GM12878 (cell line): ENCODE measurements around the gene FAM124B. TPM values are rescaled to one million over a fixed set of nuclear protein-coding genes. Genes with fewer than 3 reads are reported as not detected.

Experiments
- ATAC-seq: fragments of 200-7000 bp; cut with Tn5 transposase; 3 replicates; pipeline ENCODE4 v1.9.1; 2020; ENCODE audit warnings: mild to moderate bottlenecking, moderate library complexity
- BruUV-seq: library from RNA; stranded (reverse); fragments of 400-500 nt; replicated peaks from 2 replicates; lab custom pipeline; 2021; lab: Mats Ljungman, UMichigan
- CTCF ChIA-PET: fragments of 300-600 bp; sonication (Branson Sonifier 250); formaldehyde crosslinking; extraction: SDS; loops from one replicate; lab custom pipeline; 2021; ENCODE audit warnings: inconsistent platforms; lab: Yijun Ruan, JAX
- POLR2A ChIA-PET: fragments of 350-600 bp; formaldehyde crosslinking; extraction: SDS; loops from one replicate; lab custom pipeline; 2021; ENCODE audit warnings: inconsistent platforms; lab: Charles Lee
- RAD21 ChIA-PET: fragments of 300-600 bp; sonication (Branson Sonifier 250); formaldehyde crosslinking; loops from one replicate; lab custom pipeline; 2023; ENCODE audit warnings: antibody characterized with exemption; ENCODE audit not compliant: unreplicated experiment; lab: Charles Lee
- SMC1A ChIA-PET: fragments of 300-600 bp; sonication (Branson Sonifier 250); formaldehyde crosslinking; loops from one replicate; lab custom pipeline; 2023; ENCODE audit not compliant: unreplicated experiment, uncharacterized antibody; lab: Charles Lee
- DNase-seq: peaks from one replicate; pipeline ENCODE4 v3.0.0-alpha.2; 2011; ENCODE audit warnings: low read depth, low spot score
- FAIRE-seq: peaks from 3 replicates; lab custom pipeline; 2011; peaks lifted over from hg19 to GRCh38; lab: Jason Lieb, UNC
- H2AFZ ChIP-seq: 2 replicates; pipeline ENCODE4 v1.6.0; 2011; ENCODE audit warnings: low read depth, low read length, control low read depth; ENCODE audit not compliant: control insufficient read depth
- H3K27ac ChIP-seq: 2 replicates; pipeline ENCODE4 v1.5.1; 2011; ENCODE audit warnings: control low read depth; ENCODE audit not compliant: control insufficient read depth, insufficient read depth
- H3K27me3 ChIP-seq, 2 experiments: replicated peaks in 1 of 2; 2 replicates each; pipeline versions ENCODE4 v1.6.0 to v1.6.1; 2011; ENCODE audit warnings: low read length in 1 of 2; ENCODE audit not compliant: control insufficient read depth in 2 of 2, insufficient read depth in 2 of 2
- H3K36me3 ChIP-seq, 2 experiments: 2 replicates each; pipeline ENCODE4 v1.5.1; 2011; ENCODE audit warnings: low read length in 1 of 2; ENCODE audit not compliant: control insufficient read depth in 2 of 2, insufficient read depth in 2 of 2
- H3K4me1 ChIP-seq: 2 replicates; pipeline ENCODE4 v1.6.1; 2011; ENCODE audit warnings: mild to moderate bottlenecking, low read length, moderate library complexity, mixed read lengths; ENCODE audit not compliant: control insufficient read depth, insufficient read depth
- H3K4me2 ChIP-seq: 2 replicates; pipeline ENCODE4 v1.6.0; 2011; ENCODE audit warnings: control low read depth; ENCODE audit not compliant: control insufficient read depth, insufficient read depth
- H3K4me3 ChIP-seq: fragments of 200-600 bp; sonication (generic); 2 replicates; pipeline ENCODE4 v1.5.1; 2016
- H3K79me2 ChIP-seq: 2 replicates; pipeline ENCODE4 v1.6.0; 2011; ENCODE audit warnings: low read length; ENCODE audit not compliant: control insufficient read depth, insufficient read depth
- H3K9ac ChIP-seq: 2 replicates; pipeline ENCODE4 v1.8.0; 2011; ENCODE audit warnings: low read length, control low read depth, mixed read lengths; ENCODE audit not compliant: control insufficient read depth, insufficient read depth
- H3K9me3 ChIP-seq: replicated peaks from 3 replicates; pipeline ENCODE4 v1.5.1; 2011; ENCODE audit warnings: mild to moderate bottlenecking, low read length; ENCODE audit not compliant: control insufficient read depth, insufficient read depth
- H4K20me1 ChIP-seq: 2 replicates; pipeline ENCODE4 v1.6.0; 2011; ENCODE audit not compliant: control insufficient read depth, insufficient read depth
- ATF7 ChIP-seq: fragments of 450-650 bp; IDR thresholded peaks from 2 replicates; pipeline ENCODE4 v1.6.1; 2016; ENCODE audit warnings: low read depth, mild to moderate bottlenecking
- CEBPB ChIP-seq, 2 experiments: fragments of 150-350 bp in 1 of 2; IDR thresholded peaks; 2 replicates each; pipeline ENCODE4 v1.6.1; 2012 to 2014; ENCODE audit warnings: low read depth in 2 of 2, low read length in 2 of 2, borderline replicate concordance in 1 of 2, inconsistent platforms in 1 of 2
- EP300 ChIP-seq, 2 experiments: fragments of 150-350 bp in 1 of 2; IDR thresholded peaks; 2 replicates each; pipeline ENCODE4 v1.6.1; 2011 to 2012; ENCODE audit warnings: low read depth in 2 of 2, low read length in 2 of 2, borderline replicate concordance in 1 of 2, improper control_type of control experiment in 1 of 2, inconsistent platforms in 1 of 2; ENCODE audit not compliant: control insufficient read depth in 1 of 2
- GABPA ChIP-seq: IDR thresholded peaks from 2 replicates; pipeline ENCODE4 v1.6.1; 2014; ENCODE audit warnings: antibody characterized with exemption, low read depth, mild to moderate bottlenecking, inconsistent platforms
- HCFC1 ChIP-seq: fragments of 150-350 bp; IDR thresholded peaks from 2 replicates; pipeline ENCODE4 v1.6.1; 2014; ENCODE audit warnings: low read length
- MEF2A ChIP-seq: IDR thresholded peaks from 2 replicates; pipeline ENCODE4 v1.6.1; 2011; ENCODE audit warnings: low read depth, mild to moderate bottlenecking, low read length, moderate library complexity; ENCODE audit not compliant: insufficient read depth
- NFIC ChIP-seq: IDR thresholded peaks from 2 replicates; pipeline ENCODE4 v1.6.1; 2012; ENCODE audit warnings: low read depth, mild to moderate bottlenecking, inconsistent platforms, low read length, moderate library complexity
- NFYA ChIP-seq: IDR thresholded peaks from 2 replicates; pipeline ENCODE4 v1.6.1; 2011; ENCODE audit warnings: low read depth, mild to moderate bottlenecking, low read length, improper control_type of control experiment, borderline replicate concordance
- NR2C2 ChIP-seq: IDR thresholded peaks from 2 replicates; pipeline ENCODE4 v1.6.1; 2011; ENCODE audit warnings: borderline replicate concordance, low read depth; ENCODE audit not compliant: control insufficient read depth, insufficient read length
- NRF1 ChIP-seq: conservative IDR thresholded peaks from 2 replicates; pipeline ENCODE4 v1.6.1; 2011; ENCODE audit warnings: mild to moderate bottlenecking, low read depth, low read length, improper control_type of control experiment
- RB1 ChIP-seq: fragments of 450-650 bp; formaldehyde crosslinking; IDR thresholded peaks from 2 replicates; pipeline ENCODE4 v1.6.1; 2017; ENCODE audit warnings: mild to moderate bottlenecking, borderline replicate concordance
- SIN3A ChIP-seq: IDR thresholded peaks from 2 replicates; pipeline ENCODE4 v1.6.1; 2012; ENCODE audit warnings: low read depth, low read length, improper control_type of control experiment
- SMAD5 ChIP-seq: IDR thresholded peaks from 2 replicates; pipeline ENCODE4 v1.6.1; 2016; ENCODE audit warnings: antibody characterized with exemption, low read depth
- SREBF1 ChIP-seq: IDR thresholded peaks from 2 replicates; pipeline ENCODE4 v1.6.1; 2012; ENCODE audit warnings: mild to moderate bottlenecking, low read length
- TARDBP ChIP-seq: IDR thresholded peaks from 2 replicates; pipeline ENCODE4 v1.6.1; 2016; ENCODE audit warnings: borderline replicate concordance
- ZNF384 ChIP-seq: IDR thresholded peaks from 2 replicates; pipeline ENCODE4 v1.6.1; 2012; ENCODE audit warnings: low read depth, mild to moderate bottlenecking, low read length, improper control_type of control experiment, borderline replicate concordance
- WGBS: methylation state at CpG from one replicate; pipeline ENCODE4 v1.1.6; 2016; ENCODE audit warnings: low lambda C conversion rate; ENCODE audit not compliant: insufficient replicate concordance, insufficient coverage; ENCODE audit errors: missing lambda C conversion rate; 5-methylcytosine and 5-hydroxymethylcytosine counted together
- in situ Hi-C: fragments of 300-500 bp; cut with MboI; formaldehyde crosslinking; loops from 9 replicates; pipeline ENCODE4 v1.14.3; 2018; ENCODE audit warnings: mixed read lengths
- intact Hi-C: fragments of 100-400 bp; cut with micrococcal nuclease; formaldehyde crosslinking; loops from one replicate; pipeline ENCODE4 v1.14.2; 2022; ENCODE audit not compliant: unreplicated experiment
- polyA plus RNA-seq, 11 experiments: library from polyadenylated mRNA; depleted of rRNA in 4 of 11; unstranded in 6 of 11; stranded (reverse) in 5 of 11; fragments of >200 nt; fragmentation: Nextera tagmentation in 4 of 11; fragmentation: Illumina TruSeq in 1 of 11; extraction: Ambion mirVana in 4 of 11; extraction: Trizol in 1 of 11; gene quantifications; 1 replicate in 1 of 11; 2 replicates in 10 of 11; pipeline versions ENCODE4 v1.2.1 to v1.2.3, GENCODE V29; 2011 to 2016; ENCODE audit warnings: inconsistent platforms in 2 of 11, missing spikeins in 2 of 11, low read depth in 1 of 11
- total RNA-seq, 4 experiments: library from RNA; depleted of rRNA in 3 of 4; stranded (reverse); fragments of >200 nt in 3 of 4; fragmentation: Illumina TruSeq in 1 of 4; extraction: Trizol in 1 of 4; gene quantifications; 2 replicates each; pipeline versions ENCODE4 v1.2.1 to v1.2.3, GENCODE V29; 2013 to 2021
- TF ChIP-seq, protein P1 (sequence below): IDR thresholded peaks from 2 replicates; pipeline ENCODE4 v1.6.1; 2011; ENCODE audit warnings: low read depth, low read length, improper control_type of control experiment, borderline replicate concordance
- TF ChIP-seq, protein P2 (sequence below): fragments of 450-650 bp; IDR thresholded peaks from 2 replicates; pipeline ENCODE4 v1.6.1; 2016; ENCODE audit warnings: mild to moderate bottlenecking
- TF ChIP-seq, protein P3 (sequence below): fragments of 450-650 bp; formaldehyde crosslinking; IDR thresholded peaks from 2 replicates; pipeline ENCODE4 v1.5.0; 2022; ENCODE audit warnings: mild to moderate bottlenecking, missing genetic modification characterization

The FAM124B gene
- total and polyA plus RNA-seq, 10 of the 15 experiments (the other 5 are each of a cell fraction or from before 2014, with no cell fraction given), result not detected

DNA sequence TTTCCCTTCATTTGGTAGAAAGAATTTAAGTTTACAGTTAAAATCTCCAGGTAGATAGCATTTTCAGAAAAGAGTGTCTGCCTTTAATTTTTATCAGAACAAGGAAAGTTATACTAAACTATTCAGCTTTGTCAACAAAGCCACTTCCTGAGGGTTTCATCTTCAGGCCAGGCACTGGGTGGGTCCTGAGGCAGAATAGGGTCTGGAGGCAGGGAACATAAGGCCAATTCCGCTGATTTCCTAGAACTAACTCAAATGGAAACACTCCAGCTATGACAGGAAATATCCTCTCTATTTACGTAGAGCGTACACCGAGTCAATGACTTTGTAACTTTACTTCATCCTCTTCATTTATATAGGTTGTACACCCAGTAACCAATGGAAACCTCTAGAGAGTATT, 32.7 kb upstream of the FAM124B start:
- ATAC-seq, result no peak
- ChIA-PET CTCF (no interaction called here), SMC1A (interaction anchor here (0.6 kb wide), 1 partner anchor 138 kb away, joined by 3 read pairs; no protein-coding TSS in a partner anchor)
- Histone ChIP-seq H3K27me3 (no peaks in the 10 kb centered on the region; a peak in 2 of 4 replicates), H3K9ac (no peak overlapping the region), H4K20me1 (no peaks in the 10 kb centered on the region), H3K4me2 (no peak overlapping the region), H3K79me2 (no peaks in the 10 kb centered on the region), H2AFZ (no peak overlapping the region), H3K27ac (no peak overlapping the region), H3K4me1 (no peaks in the 10 kb centered on the region), H3K9me3 (no peaks in the 10 kb centered on the region)
- BruUV-seq, result no TSS peak
- WGBS, result 79% methylated on average over 4 of the region's 4 CpGs
- intact Hi-C loops (no loop called here), in situ Hi-C loops (no loop called here)
- no peak for FAIRE-seq
- no peak for DNase-seq
- TF ChIP-seq SIN3A (no peak), MEF2A (no peak), NFIC (no peak), RB1 (no peak), SREBF1 (no peak), SMAD5 (no peak), HCFC1 (no peak), NR2C2 (no peak), GABPA (no peak), NRF1 (no peak), CEBPB (IDR thresholded peaks at IDR 0.05; ENCODE audit: borderline replicate concordance in 1 of 2, low read depth in 2 of 2, low read length in 2 of 2) (no peak), ZNF384 (no peak), ATF7 (no peak), EP300 (IDR thresholded peaks at IDR 0.05; ENCODE audit: borderline replicate concordance in 1 of 2, control insufficient read depth in 1 of 2, low read depth in 2 of 2, low read length in 2 of 2) (no peak), TARDBP (no peak), NFYA (no peak)
- TF ChIP-seq, protein P1, sequence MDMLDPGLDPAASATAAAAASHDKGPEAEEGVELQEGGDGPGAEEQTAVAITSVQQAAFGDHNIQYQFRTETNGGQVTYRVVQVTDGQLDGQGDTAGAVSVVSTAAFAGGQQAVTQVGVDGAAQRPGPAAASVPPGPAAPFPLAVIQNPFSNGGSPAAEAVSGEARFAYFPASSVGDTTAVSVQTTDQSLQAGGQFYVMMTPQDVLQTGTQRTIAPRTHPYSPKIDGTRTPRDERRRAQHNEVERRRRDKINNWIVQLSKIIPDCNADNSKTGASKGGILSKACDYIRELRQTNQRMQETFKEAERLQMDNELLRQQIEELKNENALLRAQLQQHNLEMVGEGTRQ, result no peak
- TF ChIP-seq, protein P2, sequence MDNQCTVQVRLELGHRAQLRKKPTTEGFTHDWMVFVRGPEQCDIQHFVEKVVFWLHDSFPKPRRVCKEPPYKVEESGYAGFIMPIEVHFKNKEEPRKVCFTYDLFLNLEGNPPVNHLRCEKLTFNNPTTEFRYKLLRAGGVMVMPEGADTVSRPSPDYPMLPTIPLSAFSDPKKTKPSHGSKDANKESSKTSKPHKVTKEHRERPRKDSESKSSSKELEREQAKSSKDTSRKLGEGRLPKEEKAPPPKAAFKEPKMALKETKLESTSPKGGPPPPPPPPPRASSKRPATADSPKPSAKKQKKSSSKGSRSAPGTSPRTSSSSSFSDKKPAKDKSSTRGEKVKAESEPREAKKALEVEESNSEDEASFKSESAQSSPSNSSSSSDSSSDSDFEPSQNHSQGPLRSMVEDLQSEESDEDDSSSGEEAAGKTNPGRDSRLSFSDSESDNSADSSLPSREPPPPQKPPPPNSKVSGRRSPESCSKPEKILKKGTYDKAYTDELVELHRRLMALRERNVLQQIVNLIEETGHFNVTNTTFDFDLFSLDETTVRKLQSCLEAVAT, result no peak
- TF ChIP-seq, protein P3, sequence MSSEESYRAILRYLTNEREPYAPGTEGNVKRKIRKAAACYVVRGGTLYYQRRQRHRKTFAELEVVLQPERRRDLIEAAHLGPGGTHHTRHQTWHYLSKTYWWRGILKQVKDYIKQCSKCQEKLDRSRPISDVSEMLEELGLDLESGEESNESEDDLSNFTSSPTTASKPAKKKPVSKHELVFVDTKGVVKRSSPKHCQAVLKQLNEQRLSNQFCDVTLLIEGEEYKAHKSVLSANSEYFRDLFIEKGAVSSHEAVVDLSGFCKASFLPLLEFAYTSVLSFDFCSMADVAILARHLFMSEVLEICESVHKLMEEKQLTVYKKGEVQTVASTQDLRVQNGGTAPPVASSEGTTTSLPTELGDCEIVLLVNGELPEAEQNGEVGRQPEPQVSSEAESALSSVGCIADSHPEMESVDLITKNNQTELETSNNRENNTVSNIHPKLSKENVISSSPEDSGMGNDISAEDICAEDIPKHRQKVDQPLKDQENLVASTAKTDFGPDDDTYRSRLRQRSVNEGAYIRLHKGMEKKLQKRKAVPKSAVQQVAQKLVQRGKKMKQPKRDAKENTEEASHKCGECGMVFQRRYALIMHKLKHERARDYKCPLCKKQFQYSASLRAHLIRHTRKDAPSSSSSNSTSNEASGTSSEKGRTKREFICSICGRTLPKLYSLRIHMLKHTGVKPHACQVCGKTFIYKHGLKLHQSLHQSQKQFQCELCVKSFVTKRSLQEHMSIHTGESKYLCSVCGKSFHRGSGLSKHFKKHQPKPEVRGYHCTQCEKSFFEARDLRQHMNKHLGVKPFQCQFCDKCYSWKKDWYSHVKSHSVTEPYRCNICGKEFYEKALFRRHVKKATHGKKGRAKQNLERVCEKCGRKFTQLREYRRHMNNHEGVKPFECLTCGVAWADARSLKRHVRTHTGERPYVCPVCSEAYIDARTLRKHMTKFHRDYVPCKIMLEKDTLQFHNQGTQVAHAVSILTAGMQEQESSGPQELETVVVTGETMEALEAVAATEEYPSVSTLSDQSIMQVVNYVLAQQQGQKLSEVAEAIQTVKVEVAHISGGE, result no peak
- TF ChIP-seq, all 136 proteins: peak for 0
- ChIA-PET POLR2A (no interaction called here), RAD21 (no interaction called here)
- no peaks in the 10 kb centered on the region for H3K36me3 ChIP-seq
- H3K4me3 ChIP-seq, result no peak overlapping the region
